NB4 (cell line): ENCODE results near the gene ANKRD13D.

Experiments
- TF ChIP-seq, protein P1 (sequence below): IDR thresholded peaks from one replicate; pipeline ENCODE4 v1.5.1; 2012; ENCODE audit warnings: low read depth, low read length
- TF ChIP-seq, protein P2 (sequence below): IDR thresholded peaks from 2 replicates; pipeline ENCODE4 v1.6.1; 2011; ENCODE audit warnings: low read depth, low read length

DNA sequence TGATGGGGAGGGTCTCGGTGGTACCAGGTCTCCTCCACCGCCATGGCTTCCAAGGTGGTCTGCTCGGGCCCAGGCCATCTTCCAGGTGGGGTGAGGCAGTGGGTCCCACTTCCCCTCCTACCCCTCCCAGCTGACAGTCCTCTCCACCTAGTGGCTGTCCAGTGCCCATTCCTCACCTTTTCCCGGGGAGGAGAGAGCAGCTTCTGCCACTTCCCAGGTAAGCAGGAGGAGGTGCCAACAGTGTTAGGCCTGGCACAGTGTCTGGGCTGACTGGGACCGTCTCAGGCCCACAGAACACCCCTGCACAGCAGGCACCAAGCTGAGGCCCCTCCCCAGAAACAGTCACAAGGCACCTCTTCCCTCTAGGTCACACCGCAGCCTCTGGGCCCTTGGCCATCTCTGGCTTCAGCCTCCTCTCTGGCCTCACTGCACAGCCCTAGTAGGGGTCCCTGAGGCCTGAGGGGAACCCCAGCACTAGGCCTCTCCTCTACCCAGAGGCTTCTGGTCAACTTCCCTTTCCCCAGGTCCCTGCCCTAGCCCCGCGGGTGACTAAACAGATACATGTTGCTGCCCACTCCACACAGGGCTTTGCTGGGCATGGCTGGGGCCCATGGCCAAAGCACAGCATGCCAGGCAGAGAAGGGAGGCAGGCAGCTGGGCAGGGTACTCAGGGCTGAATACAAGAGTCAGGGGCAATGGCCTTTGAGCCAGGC, 2.3 kb upstream of the ANKRD13D start:
- TF ChIP-seq, protein P1, sequence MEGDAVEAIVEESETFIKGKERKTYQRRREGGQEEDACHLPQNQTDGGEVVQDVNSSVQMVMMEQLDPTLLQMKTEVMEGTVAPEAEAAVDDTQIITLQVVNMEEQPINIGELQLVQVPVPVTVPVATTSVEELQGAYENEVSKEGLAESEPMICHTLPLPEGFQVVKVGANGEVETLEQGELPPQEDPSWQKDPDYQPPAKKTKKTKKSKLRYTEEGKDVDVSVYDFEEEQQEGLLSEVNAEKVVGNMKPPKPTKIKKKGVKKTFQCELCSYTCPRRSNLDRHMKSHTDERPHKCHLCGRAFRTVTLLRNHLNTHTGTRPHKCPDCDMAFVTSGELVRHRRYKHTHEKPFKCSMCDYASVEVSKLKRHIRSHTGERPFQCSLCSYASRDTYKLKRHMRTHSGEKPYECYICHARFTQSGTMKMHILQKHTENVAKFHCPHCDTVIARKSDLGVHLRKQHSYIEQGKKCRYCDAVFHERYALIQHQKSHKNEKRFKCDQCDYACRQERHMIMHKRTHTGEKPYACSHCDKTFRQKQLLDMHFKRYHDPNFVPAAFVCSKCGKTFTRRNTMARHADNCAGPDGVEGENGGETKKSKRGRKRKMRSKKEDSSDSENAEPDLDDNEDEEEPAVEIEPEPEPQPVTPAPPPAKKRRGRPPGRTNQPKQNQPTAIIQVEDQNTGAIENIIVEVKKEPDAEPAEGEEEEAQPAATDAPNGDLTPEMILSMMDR = peak; percentile 14
- TF ChIP-seq, protein P2, sequence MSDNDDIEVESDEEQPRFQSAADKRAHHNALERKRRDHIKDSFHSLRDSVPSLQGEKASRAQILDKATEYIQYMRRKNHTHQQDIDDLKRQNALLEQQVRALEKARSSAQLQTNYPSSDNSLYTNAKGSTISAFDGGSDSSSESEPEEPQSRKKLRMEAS = no peak
